ENCODE data around the gene CENPQ.

CENPQ gene

DNA sequence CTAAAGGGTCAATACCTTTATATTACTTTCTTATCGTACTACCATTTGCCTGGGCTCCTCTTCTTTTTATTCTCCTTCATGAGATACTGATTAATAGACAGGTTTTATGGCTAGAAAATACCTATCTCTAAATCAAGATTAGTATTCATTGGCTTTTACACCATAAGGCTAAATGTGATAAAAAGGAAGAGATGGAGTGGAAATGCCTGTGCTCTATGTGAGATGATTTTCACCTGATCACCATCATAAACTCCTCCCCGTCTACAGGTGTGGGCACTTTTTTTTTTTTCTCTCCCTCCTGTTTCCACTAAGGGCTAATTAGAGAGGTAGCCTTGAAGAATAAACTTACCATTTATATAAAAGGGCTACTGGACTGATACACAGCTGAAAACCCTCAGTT, 36.5 kb downstream of the CENPQ start, which contains the start of gene GLYATL3:
Gene GLYATL3 (plus strand): TSS at position 301 of the 400 bp plus-strand sequence. CDS start 12,068 bp downstream, outside the sequence.
- DNase-seq (ENCODE audit: low read depth in 2 of 3, low spot score in 2 of 3) = no peak

DNA sequence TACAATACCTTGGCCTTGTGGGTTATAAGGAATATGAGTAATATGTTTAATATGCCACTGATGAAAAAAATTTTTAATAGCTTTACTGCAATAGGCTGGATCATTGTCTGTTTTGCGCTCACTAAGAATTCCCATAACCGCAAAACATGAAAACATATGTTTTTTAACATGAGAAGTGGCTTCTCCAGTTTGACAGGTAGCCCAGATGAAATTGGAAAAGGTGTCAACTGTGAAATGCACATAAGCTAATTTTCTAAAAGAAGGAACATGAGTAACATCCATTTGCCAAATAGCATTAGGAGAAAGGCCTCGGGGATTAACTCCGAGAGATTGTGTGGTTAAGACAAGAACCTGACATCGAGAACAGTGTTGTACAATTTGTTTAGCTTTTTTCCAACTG, 41.5 kb downstream of the CENPQ start:
- DNase-seq (ENCODE audit: low read depth in 2 of 3, low spot score in 2 of 3) = no peak

DNA sequence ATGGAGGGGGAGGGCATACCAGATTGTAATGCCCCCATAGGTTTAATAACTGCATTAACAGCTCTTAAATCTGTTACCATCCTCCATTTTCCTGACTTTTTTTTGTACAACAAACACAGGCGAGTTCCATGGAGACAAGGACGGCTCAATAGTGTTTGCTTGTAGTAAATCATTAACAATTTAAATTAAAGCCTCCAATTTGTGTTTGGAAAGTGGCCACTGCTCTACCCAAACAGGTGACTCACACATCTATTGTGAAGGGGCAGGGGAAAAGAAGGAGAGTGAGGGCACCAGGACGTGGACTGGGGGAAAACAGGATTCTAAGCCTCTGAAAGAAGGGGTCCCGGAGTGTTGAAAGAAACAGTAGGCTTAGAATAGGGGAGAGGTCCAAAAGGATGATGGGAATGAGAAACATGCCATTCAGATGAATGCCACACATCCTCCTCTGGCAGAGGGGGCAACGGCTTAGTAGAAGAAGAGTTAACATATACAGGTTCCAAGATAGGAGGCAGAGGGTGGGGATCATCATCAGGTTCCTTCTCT, 43.5 kb downstream of the CENPQ start:
- no peak for DNase-seq (ENCODE audit: low read depth in 2 of 3, low spot score in 2 of 3)

DNA sequence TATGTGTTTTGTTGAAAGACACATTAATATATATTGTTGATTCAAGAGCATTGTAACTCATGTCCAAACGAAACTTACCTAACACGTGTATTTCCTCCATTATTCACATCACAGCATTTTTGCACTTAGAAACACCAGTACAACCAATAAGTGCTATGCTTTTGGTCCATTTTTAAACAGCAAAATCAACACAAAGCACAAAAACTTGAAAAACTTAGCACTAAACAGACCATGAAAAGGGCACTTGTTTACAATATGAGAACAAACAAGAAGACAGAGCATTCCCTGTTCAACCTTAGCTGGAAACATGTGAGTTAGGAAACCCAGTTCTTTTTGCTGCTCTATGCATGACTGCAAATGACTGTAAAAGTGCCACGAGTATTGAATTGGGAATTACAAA, 46.2 kb downstream of the CENPQ start:
- DNase-seq (ENCODE audit: low read depth in 2 of 3, low spot score in 2 of 3) = no peak

DNA sequence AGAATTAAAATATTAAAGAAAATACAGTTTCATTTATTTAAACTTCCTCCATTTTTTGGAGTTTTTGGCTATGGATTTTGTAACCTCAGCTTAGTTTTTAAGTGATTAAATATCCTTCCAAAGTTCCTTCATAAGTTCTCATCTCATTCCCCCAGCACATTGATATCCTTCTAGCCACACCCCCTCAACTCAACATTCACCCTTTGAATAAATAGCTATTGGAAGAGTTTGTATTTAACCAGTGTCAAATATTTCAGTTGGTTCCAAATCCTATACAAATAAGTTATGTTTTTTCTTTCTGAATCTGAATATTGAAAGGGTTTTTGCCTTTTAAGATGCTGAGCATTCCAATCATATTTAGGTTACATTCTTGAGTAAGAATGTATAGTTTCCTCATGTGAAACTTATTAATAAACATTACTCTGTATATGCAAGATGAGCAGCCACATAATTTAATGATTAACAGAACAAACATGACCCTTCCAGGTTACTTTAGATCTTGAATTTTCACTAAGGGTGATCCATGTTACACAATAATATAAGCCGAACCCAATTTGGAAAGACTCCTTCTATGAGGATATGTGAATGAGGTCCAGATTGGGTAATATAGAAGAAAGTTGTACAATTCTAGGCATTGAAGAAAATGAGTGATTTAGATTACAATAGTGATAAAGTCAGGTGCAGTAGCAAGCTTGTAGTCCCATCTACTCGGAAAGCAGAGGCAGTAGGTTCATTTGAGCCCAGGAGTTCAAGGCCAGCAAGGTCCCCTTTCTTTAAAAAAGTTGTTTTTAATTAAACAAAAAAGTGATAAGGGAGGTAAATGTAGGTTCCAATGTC, 50.2 kb downstream of the CENPQ start:
- DNase-seq (ENCODE audit: low read depth in 2 of 3, low spot score in 2 of 3) = no peak

DNA sequence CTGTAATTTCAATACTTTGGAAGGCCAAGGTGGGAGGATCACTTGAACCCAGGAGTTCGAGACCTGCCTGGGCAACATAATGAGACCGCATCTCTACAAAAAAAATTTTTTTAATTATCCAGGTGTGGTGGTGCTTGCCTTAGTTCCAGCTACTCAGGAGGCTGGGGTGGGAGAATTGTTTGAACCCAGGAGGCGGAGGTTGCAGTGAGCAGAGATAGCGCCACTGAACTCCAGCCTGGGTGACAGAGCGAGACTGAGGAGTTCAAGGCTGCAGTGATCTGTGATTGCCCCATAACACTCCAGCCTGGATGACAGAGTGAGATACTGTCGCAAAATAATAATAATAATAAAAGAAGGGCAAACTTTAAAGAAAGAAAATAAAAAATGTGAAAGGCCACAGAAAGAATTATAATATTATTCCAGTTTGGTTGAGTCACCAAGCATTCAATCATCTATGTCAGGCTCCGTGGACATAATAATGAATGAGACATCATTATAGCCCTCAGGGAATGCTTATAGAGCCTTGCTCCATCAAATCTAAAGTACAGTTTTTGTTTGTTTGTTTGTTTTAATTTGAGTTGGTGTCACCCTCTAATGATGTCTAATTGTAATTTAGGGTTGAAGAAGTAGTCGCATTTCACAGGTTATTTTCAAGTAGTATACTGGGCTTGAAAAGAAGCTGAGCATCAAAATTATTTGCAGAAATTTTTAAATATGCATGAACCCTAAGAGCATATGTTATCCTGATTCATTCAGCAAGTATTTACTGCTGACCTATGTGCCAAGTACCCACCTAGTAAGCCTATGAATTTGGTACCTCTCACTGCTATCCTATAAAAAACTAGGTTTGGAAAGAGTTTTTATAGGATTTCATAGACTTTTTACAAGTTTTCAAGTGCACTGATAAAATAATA, 51.7 kb downstream of the CENPQ start:
- no peak for DNase-seq (ENCODE audit: low read depth in 2 of 3, low spot score in 2 of 3)

DNA sequence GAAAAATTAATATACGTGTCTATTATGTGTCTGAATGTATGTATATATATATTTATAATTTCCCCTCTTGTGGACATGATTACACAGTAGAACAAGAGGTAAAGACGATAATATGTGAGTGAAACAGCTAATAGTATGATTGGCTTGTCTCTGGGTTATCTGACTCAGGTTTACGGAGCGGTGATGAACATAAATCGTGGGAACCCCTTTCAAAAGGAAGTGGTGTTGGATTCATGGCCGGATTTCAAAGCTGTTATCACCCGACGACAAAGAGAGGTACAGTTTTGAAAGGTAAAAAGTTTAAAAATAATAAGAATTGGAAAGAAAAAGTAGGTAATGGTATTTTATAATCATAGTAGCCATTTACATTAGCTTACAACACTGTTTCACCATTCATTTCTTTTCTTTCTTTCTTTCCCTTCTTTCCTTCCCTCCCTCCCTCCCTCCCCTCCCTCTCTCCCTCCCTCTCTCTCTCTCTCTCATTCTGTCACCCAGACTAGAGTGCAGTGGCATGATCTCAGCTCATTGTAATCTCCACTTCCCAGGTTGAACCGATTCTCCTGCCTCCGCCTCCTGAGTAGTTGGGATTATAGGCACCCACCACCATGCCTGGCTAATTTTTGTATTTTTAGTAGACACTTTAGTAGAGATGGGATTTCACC, 52.4 kb downstream of the CENPQ start:
- no peak for DNase-seq (ENCODE audit: low read depth in 2 of 3, low spot score in 2 of 3)

DNA sequence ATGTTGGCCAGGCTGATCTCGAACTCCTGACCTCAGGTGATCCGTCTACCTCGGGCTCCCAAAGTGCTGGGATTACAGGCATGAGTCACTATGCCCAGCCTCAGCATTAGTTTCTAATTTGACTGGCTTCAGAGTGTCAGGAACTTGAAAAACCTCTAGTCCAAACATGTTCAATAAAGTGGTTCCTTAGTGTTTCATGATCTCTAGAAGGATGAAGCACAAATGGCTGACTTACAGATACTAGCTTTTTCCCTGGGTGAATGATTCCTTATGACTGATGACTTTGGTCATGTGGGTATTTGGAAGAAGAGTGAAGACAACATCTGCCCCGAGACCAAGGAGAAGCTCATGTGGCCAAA, 53.0 kb downstream of the CENPQ start:
- DNase-seq (ENCODE audit: low read depth in 2 of 3, low spot score in 2 of 3) = no peak

DNA sequence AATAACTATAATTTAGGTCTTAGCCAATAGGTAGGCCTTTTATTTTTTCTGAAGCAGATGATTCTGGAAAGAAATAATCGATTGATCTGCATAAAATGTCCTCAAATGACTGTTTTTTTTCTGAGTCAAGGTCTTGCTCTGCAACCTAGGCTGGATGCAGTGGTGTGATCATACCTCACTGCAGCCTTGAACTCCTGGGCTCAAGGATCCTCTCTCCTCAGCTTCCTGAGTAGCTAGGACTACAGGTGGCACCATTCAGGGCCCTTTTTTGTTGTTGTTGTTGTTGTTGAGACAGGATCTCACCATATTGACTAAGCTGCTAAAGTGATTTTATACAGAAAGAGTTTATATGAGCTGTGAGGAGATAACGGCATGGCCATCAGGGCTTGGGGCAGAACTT, 54.7 kb downstream of the CENPQ start:
- DNase-seq (ENCODE audit: low read depth in 2 of 3, low spot score in 2 of 3) = no peak

DNA sequence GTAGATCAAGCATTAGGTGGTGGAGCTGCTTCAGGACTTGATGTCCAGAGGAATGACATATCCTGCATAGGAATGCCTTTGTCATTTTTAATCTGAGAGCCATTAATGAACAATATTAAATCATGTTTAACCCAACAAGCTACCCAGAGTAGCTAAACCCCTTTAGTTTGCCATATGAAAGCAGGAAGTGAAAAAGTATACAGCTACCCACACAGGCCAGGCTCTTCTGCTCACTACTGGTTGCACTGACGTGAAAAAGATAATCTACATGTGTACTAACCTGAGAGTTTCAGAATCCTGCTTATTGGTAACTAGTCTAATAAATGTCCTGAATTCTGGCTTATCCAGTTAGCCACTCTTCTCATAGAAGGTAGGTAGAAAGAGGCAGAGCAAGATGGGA, 56.5 kb downstream of the CENPQ start:
- DNase-seq (ENCODE audit: low read depth in 2 of 3, low spot score in 2 of 3) = no peak

DNA sequence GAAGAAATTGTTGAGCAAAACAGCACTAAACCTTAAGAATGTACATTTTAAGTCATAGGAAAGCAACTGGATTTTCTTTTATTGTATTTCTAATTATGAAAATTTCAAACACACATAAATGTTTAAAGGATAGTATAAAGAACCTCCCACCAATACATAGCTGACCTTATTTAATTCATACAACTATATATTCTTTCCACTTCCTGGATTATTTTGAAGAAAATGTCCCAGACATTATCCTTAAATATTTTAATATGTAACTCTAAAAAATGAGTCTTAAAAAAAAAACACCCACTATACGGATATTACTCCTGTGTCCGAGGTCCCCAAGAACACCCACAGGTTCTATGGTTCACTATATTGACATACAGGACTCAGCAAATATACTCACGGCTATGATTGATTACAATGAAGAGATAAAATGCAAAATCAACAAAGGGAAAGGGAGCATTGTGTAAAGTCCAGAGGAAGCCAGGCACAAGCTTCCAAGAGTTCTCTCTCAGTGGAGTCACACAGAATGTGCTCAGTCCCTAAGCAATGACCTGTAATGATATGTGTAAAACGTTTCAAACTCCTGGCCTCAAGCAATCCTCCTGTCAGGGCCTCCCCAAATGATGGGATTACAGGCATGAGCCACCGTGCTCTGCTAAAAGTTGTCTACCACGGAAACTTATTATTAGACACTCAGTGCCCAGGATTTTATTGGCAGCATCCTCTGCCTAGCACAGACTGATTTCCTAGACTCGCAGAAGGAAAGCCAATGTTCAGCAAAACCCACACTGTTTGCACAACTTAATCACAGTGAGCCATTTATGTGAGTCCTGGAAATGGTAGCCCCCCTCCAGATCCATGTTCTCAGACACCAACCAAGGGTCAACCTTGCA, 59.8 kb downstream of the CENPQ start:
- no peak for DNase-seq (ENCODE audit: low read depth in 2 of 3, low spot score in 2 of 3)

DNA sequence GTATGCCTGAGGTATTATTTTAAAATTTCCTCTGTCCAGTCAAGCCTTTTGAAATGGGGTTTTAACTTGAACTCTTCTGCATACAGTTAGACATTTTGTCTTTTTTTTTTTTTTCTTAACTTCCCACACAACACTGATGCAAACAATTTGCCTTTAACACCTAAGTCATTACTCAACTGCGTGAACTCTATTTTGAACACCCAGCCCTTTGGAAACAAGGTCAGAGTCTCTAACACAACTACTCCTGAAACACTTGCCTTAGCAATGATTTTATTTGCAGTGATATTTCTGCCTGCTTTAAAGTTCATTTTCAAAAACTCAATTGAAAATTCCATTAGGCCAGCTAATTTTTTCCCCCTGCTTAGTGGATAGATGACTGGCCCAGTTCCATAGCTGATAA, 60.7 kb downstream of the CENPQ start:
- no peak for DNase-seq (ENCODE audit: low read depth in 2 of 3, low spot score in 2 of 3)

DNA sequence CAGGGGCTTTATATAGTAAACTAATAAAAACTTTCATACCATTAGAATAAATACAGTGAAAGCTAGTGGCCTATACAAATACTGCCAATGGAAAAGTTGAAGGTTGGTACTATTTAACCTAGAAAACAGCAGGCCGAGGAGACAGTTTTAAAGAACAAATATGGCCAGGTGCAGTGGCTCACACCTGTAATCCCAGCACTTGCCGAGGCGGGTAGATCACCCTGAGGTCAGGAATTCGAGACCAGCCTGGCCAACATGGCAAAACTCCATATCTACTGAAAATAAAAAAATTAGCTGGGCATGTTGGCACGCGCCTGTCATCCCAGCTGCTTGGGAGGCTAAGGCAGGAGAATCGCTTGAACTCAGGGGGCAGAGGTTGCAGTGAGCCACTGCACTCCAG, 61.4 kb downstream of the CENPQ start:
- no peak for DNase-seq (ENCODE audit: low read depth in 2 of 3, low spot score in 2 of 3)

DNA sequence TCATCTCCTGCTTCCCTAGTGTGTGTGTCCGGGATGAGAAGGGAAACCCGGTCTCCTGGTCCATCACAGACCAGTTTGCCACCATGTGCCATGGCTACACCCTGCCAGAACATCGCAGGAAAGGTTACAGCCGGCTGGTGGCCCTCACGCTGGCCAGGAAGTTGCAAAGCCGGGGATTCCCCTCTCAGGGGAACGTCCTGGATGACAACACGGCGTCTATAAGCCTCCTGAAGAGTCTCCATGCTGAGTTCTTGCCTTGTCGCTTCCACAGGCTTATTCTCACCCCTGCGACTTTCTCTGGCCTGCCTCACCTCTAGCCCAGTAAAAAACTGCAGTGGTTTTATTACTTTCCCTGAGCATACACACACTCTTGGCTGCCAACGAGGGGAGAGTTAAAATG, 63.4 kb downstream of the CENPQ start:
- no peak for DNase-seq (ENCODE audit: low read depth in 2 of 3, low spot score in 2 of 3)

DNA sequence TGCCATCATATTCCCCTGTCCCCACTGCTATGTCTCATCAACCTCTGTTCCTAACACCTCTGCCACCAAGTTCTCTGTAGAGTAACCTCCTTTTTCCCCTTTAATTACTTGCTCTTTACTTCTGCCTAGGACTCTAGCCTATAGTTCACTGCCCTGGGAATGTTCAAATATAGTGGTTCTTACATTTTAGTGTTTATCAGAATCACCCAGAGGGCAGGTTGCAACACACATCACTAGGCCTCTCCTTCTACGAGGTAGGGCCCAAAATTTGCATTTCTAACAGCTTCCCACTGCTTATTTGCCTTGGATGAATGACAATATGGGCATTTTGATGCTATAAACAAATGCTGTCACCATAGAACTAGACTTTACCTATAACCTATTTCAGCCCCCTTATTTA, 64.2 kb downstream of the CENPQ start:
- DNase-seq (ENCODE audit: low read depth in 2 of 3, low spot score in 2 of 3) = no peak

DNA sequence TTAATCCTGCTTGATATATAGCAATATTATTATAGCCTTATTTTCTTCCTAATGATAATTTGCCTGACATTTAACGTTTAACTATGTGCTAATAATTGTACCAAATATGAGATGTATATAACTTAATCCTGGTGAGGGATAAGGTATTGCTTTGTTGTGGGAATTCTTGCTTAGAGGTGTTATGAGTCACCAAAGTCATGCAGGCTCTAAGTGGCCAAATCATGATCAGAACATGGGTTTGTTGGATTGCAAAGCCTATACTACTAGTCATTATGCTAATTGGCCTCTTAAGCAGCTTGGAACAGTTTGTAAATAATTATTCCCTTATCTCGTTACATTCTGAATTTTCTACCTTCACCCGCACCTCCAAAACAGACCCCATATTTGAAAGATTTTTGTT, 65.4 kb downstream of the CENPQ start:
- DNase-seq (ENCODE audit: low read depth in 2 of 3, low spot score in 2 of 3) = no peak

DNA sequence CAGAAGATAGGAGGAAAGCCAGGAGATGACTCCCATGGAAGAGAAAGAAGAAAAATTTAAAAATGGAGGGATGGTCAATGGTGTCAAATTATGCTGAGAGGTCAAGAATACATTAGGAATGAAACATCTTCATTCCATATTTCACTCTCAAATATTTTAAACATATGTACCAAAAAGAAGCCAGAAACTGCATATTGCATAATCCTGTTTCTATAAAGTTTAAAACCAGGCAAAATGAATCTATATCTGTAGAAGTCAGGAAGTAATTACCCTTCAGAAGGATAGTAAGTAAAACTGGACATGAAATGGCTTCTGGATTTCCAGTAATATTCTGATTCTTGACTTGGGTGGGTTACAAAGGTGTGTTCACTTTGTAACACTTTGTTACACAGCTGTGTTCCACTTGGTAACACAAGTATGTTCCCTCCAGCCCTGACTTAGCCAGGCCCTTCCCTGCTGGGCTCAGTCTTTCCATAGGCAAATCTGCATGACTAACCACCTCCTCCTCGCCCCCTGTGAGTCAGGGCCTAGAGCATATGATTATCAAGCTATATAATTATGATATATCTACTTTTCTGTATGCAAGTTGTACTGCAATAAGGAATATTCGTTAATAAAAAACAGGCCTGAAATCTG, 67.1 kb downstream of the CENPQ start:
- no peak for DNase-seq (ENCODE audit: low read depth in 2 of 3, low spot score in 2 of 3)

DNA sequence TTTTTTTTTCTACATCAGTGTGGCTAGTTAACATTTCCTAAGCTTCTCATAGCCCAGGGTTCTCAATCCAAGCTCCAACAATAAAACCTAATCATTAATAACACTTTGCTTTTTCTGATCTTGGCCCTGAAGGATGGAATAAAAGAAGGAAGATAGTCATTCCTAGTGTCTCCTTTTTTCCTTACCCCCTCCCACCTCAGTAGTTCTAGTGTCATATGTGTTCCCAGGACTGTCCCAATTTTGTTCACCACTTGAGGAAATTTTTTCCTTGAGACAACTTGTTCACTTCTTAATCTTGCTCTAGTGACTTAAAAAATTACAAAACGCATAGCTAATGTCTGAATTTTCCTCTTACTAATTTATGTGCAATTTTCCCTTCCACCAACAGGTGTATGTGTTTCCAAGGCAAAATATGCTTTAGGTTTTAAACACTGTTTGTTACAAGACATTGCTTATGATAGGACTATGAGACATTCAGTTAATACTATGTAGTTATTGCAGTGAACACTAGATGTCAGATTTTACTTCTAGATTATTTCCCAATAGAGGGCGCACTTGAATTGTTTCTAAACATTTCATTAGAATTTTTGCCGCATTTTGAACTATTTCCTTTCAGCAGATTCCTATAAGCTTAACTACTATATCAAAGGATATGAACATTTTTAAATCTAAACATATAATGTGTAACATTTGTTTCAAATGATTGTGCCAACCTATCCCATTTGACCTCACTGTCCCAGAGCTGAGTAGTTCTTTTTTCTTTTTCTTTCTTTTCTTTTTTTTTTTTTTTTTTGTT, 68.8 kb downstream of the CENPQ start:
- DNase-seq (ENCODE audit: low read depth in 2 of 3, low spot score in 2 of 3) = no peak

DNA sequence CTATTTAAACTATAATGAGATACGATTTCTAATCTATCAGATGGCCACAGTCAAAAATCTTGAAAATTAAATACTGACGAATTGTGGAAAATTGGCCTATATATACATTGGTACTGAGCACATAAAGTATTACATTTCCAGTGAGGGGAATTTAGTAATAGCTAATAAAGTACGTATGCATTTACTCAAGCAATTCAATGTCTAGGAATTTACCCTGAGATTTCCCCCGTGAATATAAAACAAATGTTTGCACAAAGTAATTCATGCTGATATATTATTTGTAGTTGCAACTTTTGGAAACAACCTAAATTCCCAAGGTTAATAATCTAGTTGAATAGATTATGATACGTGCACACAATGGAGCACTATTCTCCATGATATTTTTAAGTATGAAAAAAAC, 72.6 kb downstream of the CENPQ start:
- DNase-seq (ENCODE audit: low read depth in 2 of 3, low spot score in 2 of 3) = no peak

Measured in activated CD8-positive, alpha-beta memory T cell treated with anti-CD3 and anti-CD28 coated beads for 48 hours (primary cell).